HG02623 (cell line): ENCODE data around the gene GRIN2C.

Source experiments
- ATAC-seq: cut with Tn5 transposase; IDR thresholded peaks from one replicate; pipeline ENCODE4 v1.9.1; 2021; ENCODE audit warnings: moderate library complexity; ENCODE audit not compliant: unreplicated experiment

GRIN2C gene

GRCh38 chr17:74864866-74865395, 5.2 kb upstream of the GRIN2C start:
- no peak for ATAC-seq

DNA sequence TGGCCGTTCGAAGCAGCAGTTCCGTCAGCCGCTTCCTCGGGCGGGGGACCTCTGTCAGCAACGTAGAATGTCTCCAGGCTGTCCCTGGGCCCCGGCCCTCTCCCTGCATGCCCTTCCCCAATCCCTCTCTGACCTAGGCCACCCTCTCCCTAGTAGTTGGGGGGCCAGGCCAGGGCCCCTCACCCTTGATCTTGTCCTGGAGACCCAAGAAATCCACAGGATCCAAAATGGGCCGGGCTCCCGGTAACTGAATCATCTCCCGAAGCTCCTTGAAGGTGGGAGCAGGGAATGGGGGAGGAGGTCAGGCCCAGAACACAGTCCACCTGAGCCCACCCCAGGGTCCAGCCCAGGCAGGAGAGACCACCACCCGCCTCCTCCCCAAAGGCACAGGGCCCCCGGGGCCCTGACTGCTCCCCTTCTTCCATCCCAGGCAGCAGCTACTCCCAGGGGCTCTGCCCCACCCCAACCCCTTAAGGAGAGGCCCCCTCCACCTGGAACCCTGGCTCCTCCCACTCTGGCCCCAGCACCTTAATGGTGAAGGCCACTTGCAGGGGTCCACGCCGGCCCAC, 4.7 kb upstream of the GRIN2C start:
- no peak for ATAC-seq

DNA sequence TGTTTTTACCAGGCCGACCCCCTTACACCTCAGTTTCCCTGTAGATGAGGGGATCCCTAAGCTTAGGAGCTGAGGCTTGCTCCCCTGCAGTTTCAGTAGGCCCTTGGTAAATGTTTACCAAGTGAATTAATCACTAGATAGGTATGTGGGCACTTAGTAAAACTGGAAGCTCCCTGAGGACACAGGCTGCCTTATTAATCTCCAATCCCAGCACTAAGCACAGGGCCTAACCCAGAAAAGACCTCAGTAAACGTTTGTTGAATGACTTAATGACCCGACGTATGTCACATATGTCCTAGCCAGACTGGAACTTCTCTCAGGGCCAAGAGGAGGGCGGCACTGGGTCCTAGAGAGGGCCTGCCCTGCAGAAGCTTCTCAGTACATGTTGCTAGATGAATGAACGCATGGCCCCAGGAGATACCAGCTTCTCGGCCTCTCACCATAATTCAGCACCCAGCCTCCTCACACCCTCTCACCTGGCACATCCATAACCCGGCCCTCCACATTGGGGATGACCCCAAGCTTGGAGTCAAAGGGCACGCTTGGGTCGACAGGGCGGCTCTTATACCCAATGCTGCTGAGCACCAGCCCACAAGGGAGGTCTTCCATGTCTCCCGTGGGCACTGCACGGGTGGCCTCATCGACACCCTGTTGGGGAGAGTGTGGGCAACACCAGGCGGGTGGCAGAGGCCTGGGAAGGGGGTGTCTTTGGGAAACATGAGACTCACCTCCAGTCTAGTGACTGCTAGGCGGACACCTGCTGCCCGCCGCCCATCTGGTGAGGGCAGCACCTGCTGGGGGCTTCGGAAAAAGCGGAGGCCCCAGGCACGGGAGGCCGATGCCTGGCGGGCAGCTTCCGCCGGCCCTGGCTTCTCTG, 4.0 kb upstream of the GRIN2C start:
- no peak for ATAC-seq

DNA sequence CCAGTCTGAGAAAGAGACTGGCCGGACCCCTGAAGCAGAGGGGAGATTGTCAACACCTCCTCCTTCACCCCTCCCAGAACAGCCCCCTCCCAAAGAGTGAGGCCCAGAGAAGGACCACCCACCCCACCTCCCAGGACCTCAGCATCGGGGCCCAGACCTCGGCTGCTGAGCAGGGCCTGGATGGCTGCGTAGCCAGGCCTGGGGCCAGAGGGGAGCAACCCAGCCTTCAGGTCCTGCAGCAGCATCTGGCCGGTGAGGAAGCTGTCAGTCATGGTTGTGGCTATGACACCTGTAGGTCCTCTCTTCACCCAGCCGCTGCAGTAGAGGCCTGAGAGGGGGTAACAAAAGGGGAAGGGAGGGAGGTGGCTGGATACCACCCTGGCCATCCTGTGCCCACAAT, 3.2 kb upstream of the GRIN2C start:
- ATAC-seq, result no peak

DNA sequence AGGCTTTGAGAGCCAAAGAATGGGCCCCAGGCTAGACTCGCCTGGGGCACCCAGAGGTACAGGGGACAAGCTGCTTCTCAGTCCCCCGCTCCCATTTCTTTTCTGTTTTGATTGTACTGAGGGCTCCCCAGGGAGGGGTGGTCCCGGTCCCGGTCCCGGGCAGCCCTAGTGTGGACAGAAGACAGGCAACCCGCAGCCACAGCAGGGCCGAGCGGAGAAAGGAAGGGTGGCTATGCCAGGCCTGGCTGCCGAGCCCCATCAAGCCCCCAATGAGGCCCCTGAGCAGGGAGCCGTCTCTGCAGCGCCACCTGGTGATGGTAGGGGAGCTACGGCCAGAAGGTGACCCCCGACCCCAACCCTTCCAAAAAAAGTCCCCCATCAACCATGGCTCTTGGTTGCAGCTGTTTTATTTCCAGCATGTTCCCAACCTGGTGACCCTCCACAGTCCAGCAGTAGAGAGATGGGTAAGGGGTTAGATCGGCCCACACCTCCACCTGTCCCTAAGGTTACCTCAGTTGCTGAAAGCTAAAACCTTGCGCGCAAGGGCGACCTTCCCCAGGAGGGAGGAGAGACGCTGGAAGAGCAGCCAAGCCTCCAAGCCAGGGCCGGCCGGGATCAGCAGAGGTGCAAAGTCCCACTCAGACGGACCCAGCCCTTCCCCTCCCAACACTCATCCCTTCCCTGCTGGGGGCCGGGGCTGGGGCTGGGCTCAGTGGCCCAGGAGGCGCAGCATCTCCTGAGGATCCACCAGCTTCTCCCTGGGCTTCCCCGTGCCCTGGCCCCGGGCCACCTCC, 2.6 kb upstream of the GRIN2C start:
- ATAC-seq, result no peak

DNA sequence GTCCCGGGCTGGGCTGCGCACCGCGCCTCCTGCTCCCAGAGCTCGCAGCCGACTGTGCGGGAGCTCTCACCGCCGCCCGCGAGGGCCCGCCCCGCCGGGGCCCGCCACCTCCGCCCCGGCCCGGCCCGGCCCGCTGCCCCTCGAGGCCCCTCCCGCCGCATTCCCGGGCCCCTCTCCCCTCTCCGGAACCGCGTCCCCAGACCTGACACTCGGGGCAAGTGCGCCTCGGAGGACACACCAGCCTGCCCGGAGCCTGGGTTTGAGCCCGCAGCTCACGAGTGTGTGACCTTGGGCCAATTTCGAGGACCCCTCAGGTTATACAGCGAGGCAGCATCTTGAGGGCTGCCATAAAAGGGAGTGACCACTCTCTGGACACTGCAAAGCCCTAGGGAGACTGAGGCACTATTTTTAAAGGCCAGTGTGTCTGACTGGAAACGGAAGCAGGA, 2.0 kb upstream of the GRIN2C start:
- no peak for ATAC-seq

- ATAC-seq, result no peak
These were observed 1.4 kb upstream of the GRIN2C start for GRCh38 chr17:74860872-74861661.

DNA sequence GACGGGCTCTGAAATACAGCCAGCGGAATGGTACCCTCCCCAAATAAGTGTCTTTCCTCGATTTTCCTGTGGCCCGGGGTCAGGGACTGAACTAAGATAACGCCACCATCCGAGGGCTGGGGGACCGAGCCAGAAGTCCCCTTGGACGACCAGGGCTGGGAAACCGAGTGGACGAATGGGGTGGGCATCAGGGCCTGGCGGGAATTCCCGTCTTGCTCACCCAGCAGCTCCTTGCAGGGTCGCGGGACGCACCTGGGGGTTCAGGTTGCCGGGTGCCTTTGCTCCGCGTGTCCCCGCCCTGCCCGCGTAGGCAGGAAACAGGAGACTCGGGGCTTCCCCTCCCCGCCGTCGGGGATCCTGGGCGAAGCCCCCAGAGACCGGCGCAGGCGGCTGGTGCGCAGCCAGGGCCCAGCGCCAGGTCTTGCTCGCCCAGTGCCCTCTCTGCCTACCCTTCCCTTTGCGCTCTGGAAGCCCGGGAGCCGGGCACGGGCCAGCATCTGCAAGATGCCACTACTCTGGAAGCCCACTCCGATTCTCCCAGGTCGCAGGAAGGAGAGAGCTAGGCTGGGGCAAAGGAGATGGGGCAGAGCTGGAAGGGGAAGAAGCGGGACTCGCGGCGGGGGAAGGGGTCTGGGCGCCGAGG, 665 bp upstream of the GRIN2C start:
- no peak for ATAC-seq

- ATAC-seq, result no peak
These were observed 820 bp downstream of the GRIN2C start for GRCh38 chr17:74858672-74859458.

GRCh38 chr17:74857191-74857590, 2.5 kb downstream of the GRIN2C start:
- no peak for ATAC-seq

DNA sequence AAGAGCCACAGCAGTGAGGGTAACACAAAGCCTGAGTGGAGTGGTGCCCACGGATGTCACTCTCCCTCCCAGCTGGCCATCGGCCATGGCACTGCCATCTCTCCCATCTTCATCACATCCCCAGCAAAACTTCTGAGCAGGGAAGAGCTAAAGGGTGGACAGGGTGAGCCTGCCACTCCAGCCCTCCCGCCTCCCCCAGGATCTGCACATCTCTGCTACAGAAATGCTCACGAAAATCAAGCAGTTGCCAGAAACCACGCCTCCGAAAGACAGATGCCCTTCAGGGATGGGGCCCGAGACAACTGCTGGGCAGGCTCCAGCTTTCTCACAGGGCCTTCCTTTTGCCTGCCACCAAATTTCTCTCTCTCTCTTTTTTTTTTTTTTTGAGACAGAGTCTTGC, 3.6 kb downstream of the GRIN2C start:
- no peak for ATAC-seq

DNA sequence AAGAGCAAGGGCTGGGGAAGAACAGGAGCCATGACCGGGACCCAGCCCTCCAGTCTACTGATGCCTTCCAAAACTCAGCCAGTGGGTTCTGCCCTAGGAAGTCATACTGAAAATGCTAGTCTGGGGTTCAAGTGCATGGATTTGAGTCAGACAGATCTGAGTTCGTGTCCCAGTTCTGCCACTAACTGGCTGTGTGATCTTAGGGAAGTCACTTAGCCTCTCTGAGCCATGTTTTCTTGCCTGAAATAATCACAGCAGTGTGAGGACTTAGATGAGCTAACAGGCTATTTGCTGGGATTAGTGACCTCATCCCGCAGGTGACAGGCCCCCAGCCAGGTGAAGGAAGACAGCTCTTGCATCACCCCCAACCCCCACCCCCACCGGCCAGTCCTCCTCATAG, 4.4 kb downstream of the GRIN2C start:
- no peak for ATAC-seq

GRCh38 chr17:74854792-74855191, 4.9 kb downstream of the GRIN2C start:
- no peak for ATAC-seq

DNA sequence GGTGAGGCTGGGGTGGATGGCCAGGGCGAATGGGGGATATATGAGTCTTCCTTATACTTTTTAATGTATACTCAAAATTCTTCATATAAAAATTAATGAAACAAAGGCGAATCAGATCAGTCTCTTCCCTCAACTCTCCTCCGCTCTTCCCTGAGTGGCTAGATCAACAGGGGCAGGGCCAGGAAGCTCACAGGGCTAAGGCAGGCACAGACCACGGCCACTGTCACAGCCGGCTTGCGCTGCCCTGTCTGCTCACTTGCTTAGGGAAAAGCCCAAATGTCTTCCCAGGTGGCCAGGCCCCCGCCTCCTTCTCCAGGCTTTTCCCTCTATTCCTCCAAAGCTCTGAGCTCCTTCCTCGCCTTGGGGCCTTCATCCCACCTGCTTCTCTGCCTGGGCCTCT, 6.0 kb downstream of the GRIN2C start:
- ATAC-seq, result no peak

DNA sequence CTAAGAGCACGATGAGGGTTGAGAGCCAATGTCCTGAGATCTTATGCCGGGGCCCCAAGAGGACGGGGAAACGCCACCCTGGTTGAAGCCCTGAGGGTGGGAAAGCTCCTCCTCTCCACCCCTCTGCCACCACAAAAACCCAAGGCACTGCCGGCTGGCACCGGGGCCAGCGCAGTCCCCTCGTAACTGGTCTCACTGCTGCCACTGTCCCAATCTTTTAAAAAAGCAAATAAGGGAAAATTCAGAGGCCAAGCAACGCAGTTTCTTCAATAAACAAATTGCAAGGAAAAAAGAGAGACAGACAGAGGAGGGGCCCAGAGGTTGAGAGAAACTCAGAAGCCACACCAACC, 6.7 kb downstream of the GRIN2C start:
- ATAC-seq, result no peak

DNA sequence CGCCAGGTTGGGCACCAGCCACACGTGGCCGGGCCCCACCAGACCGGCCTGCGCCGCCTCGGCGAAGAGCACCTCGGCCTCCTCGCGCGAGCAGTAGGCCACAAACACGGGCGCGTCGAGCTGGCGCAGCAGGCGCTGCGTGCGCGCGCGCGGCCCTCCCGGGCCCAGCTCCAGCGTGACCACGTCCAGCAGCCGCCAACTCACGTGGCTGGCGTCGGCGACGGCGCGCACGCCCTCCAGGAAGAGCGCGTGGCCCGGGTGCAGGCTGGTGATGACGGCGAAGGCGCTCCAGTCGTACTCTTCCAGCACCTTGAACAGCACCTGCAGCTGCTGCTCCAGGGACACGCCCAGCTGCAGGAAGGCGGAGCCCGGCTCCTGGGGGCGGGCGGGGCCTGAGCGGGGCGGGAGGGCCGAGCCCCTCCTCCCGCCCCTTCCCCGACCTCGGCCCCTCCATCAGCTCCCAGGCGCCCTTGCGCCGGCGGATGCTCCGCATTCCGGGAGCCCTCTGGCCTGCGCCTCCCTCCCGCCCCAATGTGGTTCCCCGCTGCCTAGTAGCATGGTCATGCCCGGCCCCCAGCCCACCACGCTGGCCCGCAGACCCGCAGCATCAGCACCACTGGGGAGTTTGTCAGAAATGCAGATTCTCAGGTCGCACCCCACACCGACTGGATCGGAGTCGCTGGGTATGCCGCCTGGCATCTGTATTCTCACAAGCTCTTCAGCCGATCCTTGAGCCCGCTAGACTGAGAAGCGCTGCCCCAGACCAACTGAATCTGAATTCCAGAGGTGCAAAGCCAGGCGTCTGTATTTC, 7.2 kb downstream of the GRIN2C start:
- ATAC-seq, result no peak

- ATAC-seq, result no peak
These were observed 8.0 kb downstream of the GRIN2C start for GRCh38 chr17:74851612-74852236.

DNA sequence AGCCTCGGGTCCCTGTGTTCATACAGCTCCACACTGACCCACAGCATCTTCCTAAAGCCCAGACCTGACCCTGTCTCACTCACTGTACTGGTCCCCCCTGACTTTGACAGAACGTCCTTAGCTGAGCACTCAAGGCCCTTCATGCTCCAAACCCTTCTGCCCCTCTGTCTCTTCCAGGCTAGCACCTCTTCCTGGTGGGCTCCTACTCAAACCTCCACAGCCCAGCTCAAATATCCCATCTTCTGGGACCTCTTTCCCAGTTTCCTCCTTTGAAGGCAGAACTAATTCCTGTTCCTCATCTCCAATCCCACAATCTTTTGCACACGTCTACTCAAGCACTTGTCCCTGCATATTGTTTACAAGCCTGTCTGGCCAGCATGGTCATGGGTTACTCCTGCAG, 8.8 kb downstream of the GRIN2C start:
- ATAC-seq, result no peak
